GM19467 (cell line): ENCODE data around the gene SLC1A4.
"Not testable (repeated sequence)": the region's sequence is repeated elsewhere in the genome, so short reads cannot be mapped to it uniquely, and the experiment has no call there.

Experiments used
- ATAC-seq: cut with Tn5 transposase; IDR thresholded peaks from one replicate; pipeline ENCODE4 v1.9.1; 2021; ENCODE audit warnings: mild to moderate bottlenecking, moderate library complexity; ENCODE audit not compliant: unreplicated experiment

The SLC1A4 gene

GRCh38 chr2:64990876-64991275 is 1.7 kb downstream of the SLC1A4 start:
- no peak for ATAC-seq

GRCh38 chr2:64992218-64992617 is 3.0 kb downstream of the SLC1A4 start:
- no peak for ATAC-seq

GRCh38 chr2:64992990-64993389 is 3.8 kb downstream of the SLC1A4 start:
- ATAC-seq: no peak

GRCh38 chr2:64995041-64995440 is 5.8 kb downstream of the SLC1A4 start:
- no peak for ATAC-seq

- no peak for ATAC-seq
Measured at GRCh38 chr2:64996871-64997307, 7.7 kb downstream of the SLC1A4 start.

- ATAC-seq: no peak
Measured at GRCh38 chr2:64998658-64999061, 9.5 kb downstream of the SLC1A4 start.

GRCh38 chr2:64999754-65000153 is 10.6 kb downstream of the SLC1A4 start:
- no peak for ATAC-seq

GRCh38 chr2:65000644-65001043 is 11.4 kb downstream of the SLC1A4 start:
- ATAC-seq: no peak

- ATAC-seq: no peak
Measured at GRCh38 chr2:65003037-65003436, 13.8 kb downstream of the SLC1A4 start.

- ATAC-seq: not testable (repeated sequence)
Measured at GRCh38 chr2:65004232-65004631, 15.0 kb downstream of the SLC1A4 start.

- no peak for ATAC-seq
Measured at GRCh38 chr2:65013776-65014175, 24.6 kb downstream of the SLC1A4 start.

GRCh38 chr2:65015731-65016130 is 26.5 kb downstream of the SLC1A4 start:
- no peak for ATAC-seq

- ATAC-seq: no peak
Measured at GRCh38 chr2:65016789-65017188, 27.6 kb downstream of the SLC1A4 start.

- no peak for ATAC-seq
Measured at GRCh38 chr2:65017335-65017734, 28.1 kb downstream of the SLC1A4 start.

- no peak for ATAC-seq
Measured at GRCh38 chr2:65018141-65018582, 29.0 kb downstream of the SLC1A4 start.

GRCh38 chr2:65019010-65019409 is 29.8 kb downstream of the SLC1A4 start:
- ATAC-seq: no peak

GRCh38 chr2:65019675-65020195 is 30.5 kb downstream of the SLC1A4 start:
- no peak for ATAC-seq

- not testable (repeated sequence) for ATAC-seq
Measured at GRCh38 chr2:65020251-65020650, 31.1 kb downstream of the SLC1A4 start.

- ATAC-seq: no peak
Measured at GRCh38 chr2:65020943-65021528, 31.8 kb downstream of the SLC1A4 start.

- ATAC-seq: no peak
Measured at GRCh38 chr2:65021709-65022108, 32.5 kb downstream of the SLC1A4 start.

GRCh38 chr2:65022189-65022588 is 33.0 kb downstream of the SLC1A4 start:
- no peak for ATAC-seq

- ATAC-seq: no peak
Measured at GRCh38 chr2:65023742-65024141, 34.5 kb downstream of the SLC1A4 start.
